ENCODE measurements around the gene BICD1.

The BICD1 gene

GRCh38 chr12:32360956-32361355 lies 254.3 kb downstream of the BICD1 start:
- no peak for DNase-seq

GRCh38 chr12:32362892-32363291 lies 256.2 kb downstream of the BICD1 start:
- no peak for DNase-seq

GRCh38 chr12:32365473-32366064 lies 258.9 kb downstream of the BICD1 start:
- DNase-seq: peak; percentile 69 to 72

- no peak for DNase-seq
Observed at GRCh38 chr12:32366714-32367113, 260.1 kb downstream of the BICD1 start.

GRCh38 chr12:32367381-32367780 lies 260.7 kb downstream of the BICD1 start:
- DNase-seq: no peak

- DNase-seq: no peak
Observed at GRCh38 chr12:32369202-32369601, 262.6 kb downstream of the BICD1 start.

GRCh38 chr12:32377344-32378055 lies 270.9 kb downstream of the BICD1 start:
- no peak for DNase-seq

- no peak for DNase-seq
Observed at GRCh38 chr12:32379213-32379612, 272.6 kb downstream of the BICD1 start.

GRCh38 chr12:32379667-32380066 lies 273.0 kb downstream of the BICD1 start:
- DNase-seq: no peak

- no peak for DNase-seq
Observed at GRCh38 chr12:32382226-32382625, 275.6 kb downstream of the BICD1 start.

GRCh38 chr12:32390572-32391219 lies 284.0 kb downstream of the BICD1 start:
- DNase-seq: peak; percentile 43 to 80

- DNase-seq: peak; percentile 17 to 31
Observed at GRCh38 chr12:32395026-32395425, 288.4 kb downstream of the BICD1 start.

- peak in 1 of 2 experiments; percentile 49 for DNase-seq
Observed at GRCh38 chr12:32397696-32398095, 291.0 kb downstream of the BICD1 start.

- no peak for DNase-seq
Observed at GRCh38 chr12:32398181-32398580, 291.5 kb downstream of the BICD1 start.

- peak in 1 of 2 experiments; percentile 44 for DNase-seq
Observed at GRCh38 chr12:32398816-32399369, 292.2 kb downstream of the BICD1 start.

GRCh38 chr12:32399370-32400113 lies 292.9 kb downstream of the BICD1 start, which contains the start of gene FGD4:
TSS of gene FGD4 (plus strand) at chr12:32399558.
- DNase-seq: peak; percentile 90 to 97

GRCh38 chr12:32400114-32400672 lies 293.5 kb downstream of the BICD1 start:
- peak; percentile 32 to 70 for DNase-seq

- no peak for DNase-seq
Observed at GRCh38 chr12:32400866-32401265, 294.2 kb downstream of the BICD1 start.

GRCh38 chr12:32402170-32402569 lies 295.5 kb downstream of the BICD1 start:
- DNase-seq: no peak

GRCh38 chr12:32402946-32403345 lies 296.3 kb downstream of the BICD1 start:
- DNase-seq: no peak

- DNase-seq: no peak
Observed at GRCh38 chr12:32407795-32408194, 301.1 kb downstream of the BICD1 start.

- no peak for DNase-seq
Observed at GRCh38 chr12:32413412-32413811, 306.8 kb downstream of the BICD1 start.

GRCh38 chr12:32418221-32418620 lies 311.6 kb downstream of the BICD1 start:
- DNase-seq: no peak

Measured in NCI-H526 (cell line).